Thoracic aorta (tissue), 2 donors: ENCODE measurements around the gene BBS4. TPM values are rescaled to one million over a fixed set of nuclear protein-coding genes. Genes with fewer than 3 reads are reported as not detected.

Experiments used
- ATAC-seq: fragments of 150-250 bp; one replicate; pipeline ENCODE4 v1.8.0; 2017; ENCODE audit warnings: low read depth; ENCODE audit not compliant: insufficient number of reproducible peaks, low FRiP score
- DNase-seq: peaks from one replicate; pipeline ENCODE4 v3.0.0-alpha.2; 2020; ENCODE audit warnings: low spot score
- H3K27ac ChIP-seq, 2 donors: fragments of 200-600 bp; sonication (generic); 1 replicate in 1 of 2; 2 replicates in 1 of 2; pipeline ENCODE4 v1.5.1; 2016; ENCODE audit warnings: mild to moderate bottlenecking in 2 of 2, moderate library complexity in 2 of 2
- H3K27me3 ChIP-seq: fragments of 200-600 bp; sonication (generic); replicated peaks from 2 replicates; pipeline ENCODE4 v1.6.0; 2016; ENCODE audit warnings: mild to moderate bottlenecking; ENCODE audit not compliant: insufficient read depth
- H3K36me3 ChIP-seq: fragments of 200-600 bp; sonication (generic); one replicate; pipeline ENCODE4 v1.5.1; 2016
- H3K4me1 ChIP-seq, 2 donors: fragments of 200-600 bp; sonication (generic); 1 replicate in 1 of 2; 2 replicates in 1 of 2; pipeline versions ENCODE4 v1.5.1 to v1.6.0; 2016; ENCODE audit warnings: low read depth in 2 of 2, mild to moderate bottlenecking in 1 of 2; ENCODE audit not compliant: control insufficient read depth in 1 of 2
- H3K4me3 ChIP-seq: fragments of 200-600 bp; sonication (generic); 2 replicates; pipeline ENCODE4 v1.5.1; 2016; ENCODE audit warnings: mild to moderate bottlenecking
- H3K9me3 ChIP-seq: fragments of 200-600 bp; sonication (generic); 2 replicates; pipeline ENCODE4 v1.5.1; 2016
- CTCF ChIP-seq: fragments of 200-600 bp; sonication (generic); IDR thresholded peaks from one replicate; pipeline ENCODE4 v1.5.1; 2019; ENCODE audit warnings: antibody characterized with exemption
- total RNA-seq, 2 donors: library from RNA; depleted of rRNA; stranded (reverse); fragments of >200 nt; gene quantifications; one replicate each; pipeline versions ENCODE4 v1.1.0 to v1.2.3, GENCODE V29; 2016

The BBS4 gene
- total RNA-seq, 2 donors from 2014 or later: 22.1 to 22.6 TPM

- TF ChIP-seq CTCF: no peak
- DNase-seq: no peak
- Histone ChIP-seq H3K9me3 (no peaks in the 10 kb centered on the region), H3K4me3 (no peak overlapping the region), H3K27ac (no peak overlapping the region), H3K36me3 (peaks cover 23% of the 10 kb centered on the region), H3K27me3 (no peaks in the 10 kb centered on the region), H3K4me1 (peaks cover 10 to 13% of the 10 kb centered on the region in 2 donors)
- ATAC-seq: no peak
These were observed 65.9 kb downstream of the BBS4 start for GRCh38 chr15:72751751-72752455.

DNA sequence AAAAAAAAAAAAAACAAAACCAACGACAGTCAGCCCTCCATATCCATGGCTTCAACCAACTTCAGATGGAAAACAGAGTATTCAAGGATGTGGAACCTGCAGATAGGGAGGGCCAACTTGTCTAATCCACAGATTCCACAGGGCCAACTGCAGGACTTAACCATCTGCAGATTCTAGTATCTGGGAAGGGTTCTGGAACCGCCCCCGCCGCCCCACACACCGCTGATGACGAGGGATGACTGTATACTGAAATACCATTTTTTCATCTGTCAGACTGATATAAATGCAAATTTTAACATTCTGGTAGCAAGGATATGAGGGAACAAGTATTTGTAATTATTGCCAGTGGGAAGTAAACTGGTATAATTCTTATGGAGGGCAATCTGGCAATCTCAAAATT is 68.1 kb downstream of the BBS4 start:
- Histone ChIP-seq H3K9me3 (no peaks in the 10 kb centered on the region), H3K27me3 (no peaks in the 10 kb centered on the region), H3K36me3 (peaks cover 30% of the 10 kb centered on the region), H3K4me1 (peaks cover 10 to 13% of the 10 kb centered on the region in 2 donors), H3K27ac (no peak overlapping the region), H3K4me3 (no peak overlapping the region)
- no peak for ATAC-seq
- TF ChIP-seq CTCF: no peak
- DNase-seq: no peak

DNA sequence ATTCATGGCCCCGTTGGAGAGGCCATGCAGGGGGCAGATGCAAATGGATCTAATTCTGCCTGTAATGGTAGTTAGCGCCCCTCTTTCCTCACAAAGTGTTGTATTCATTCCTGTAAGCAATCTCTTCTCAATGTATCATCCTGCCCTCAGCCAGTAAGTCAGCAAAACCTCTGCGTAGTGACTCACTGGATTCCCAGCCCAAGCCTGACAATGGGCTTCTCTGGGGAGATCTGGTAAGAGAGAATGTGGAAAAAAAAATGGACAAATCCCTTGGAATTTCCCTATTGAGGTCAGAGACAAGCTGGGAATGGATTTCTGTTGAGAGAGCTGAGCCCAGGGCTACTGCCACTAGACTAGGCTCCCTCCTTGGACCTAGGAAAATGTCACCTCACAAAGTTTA is 72.2 kb downstream of the BBS4 start:
- Histone ChIP-seq H3K27me3 (no peaks in the 10 kb centered on the region), H3K9me3 (no peaks in the 10 kb centered on the region), H3K4me1 (no peaks in the 10 kb centered on the region), H3K4me3 (no peak overlapping the region), H3K36me3 (peaks cover 30% of the 10 kb centered on the region), H3K27ac (no peak overlapping the region)
- TF ChIP-seq CTCF: no peak
- no peak for DNase-seq
- ATAC-seq: no peak

GRCh38 chr15:72760590-72761260 is 74.7 kb downstream of the BBS4 start:
- no peak for DNase-seq
- H3K36me3 ChIP-seq: peaks cover 18% of the 10 kb centered on the region
- no peaks in the 10 kb centered on the region for H3K27me3 ChIP-seq
- TF ChIP-seq CTCF: no peak
- no peaks in the 10 kb centered on the region for H3K4me1 ChIP-seq
- no peak for ATAC-seq
- H3K27ac ChIP-seq: no peak overlapping the region
- no peaks in the 10 kb centered on the region for H3K9me3 ChIP-seq
- no peak overlapping the region for H3K4me3 ChIP-seq

DNA sequence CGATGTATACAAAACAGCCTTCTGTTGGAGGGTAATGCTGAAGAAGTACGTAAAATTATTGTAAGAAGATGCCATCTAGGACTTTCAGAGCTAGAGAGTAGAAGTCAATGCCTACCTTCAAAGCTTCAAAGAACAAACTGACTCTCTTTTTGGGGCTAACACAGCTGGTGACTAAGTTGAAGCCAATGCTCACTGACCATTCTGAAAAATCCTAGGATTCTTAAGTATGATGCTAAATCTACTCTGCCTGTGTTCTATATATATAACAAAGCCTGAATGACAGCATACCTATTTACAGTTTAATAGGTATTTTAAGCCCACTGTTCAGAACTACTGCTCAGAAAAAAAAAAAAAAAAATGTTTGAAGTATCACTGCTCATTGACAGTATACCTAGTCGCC is 78.6 kb downstream of the BBS4 start:
- no peaks in the 10 kb centered on the region for H3K4me1 ChIP-seq
- no peak for ATAC-seq
- no peak for DNase-seq
- H3K27ac ChIP-seq: no peak overlapping the region
- H3K27me3 ChIP-seq: no peaks in the 10 kb centered on the region
- peaks cover 8% of the 10 kb centered on the region for H3K9me3 ChIP-seq
- no peak for TF ChIP-seq CTCF
- no peak overlapping the region for H3K4me3 ChIP-seq
- peaks cover 19% of the 10 kb centered on the region for H3K36me3 ChIP-seq
